ENCODE data around the gene KLC3.
"Not testable (repeated sequence)": the region's sequence is repeated elsewhere in the genome, so short reads cannot be mapped to it uniquely, and the experiment has no call there.

The KLC3 gene

DNA sequence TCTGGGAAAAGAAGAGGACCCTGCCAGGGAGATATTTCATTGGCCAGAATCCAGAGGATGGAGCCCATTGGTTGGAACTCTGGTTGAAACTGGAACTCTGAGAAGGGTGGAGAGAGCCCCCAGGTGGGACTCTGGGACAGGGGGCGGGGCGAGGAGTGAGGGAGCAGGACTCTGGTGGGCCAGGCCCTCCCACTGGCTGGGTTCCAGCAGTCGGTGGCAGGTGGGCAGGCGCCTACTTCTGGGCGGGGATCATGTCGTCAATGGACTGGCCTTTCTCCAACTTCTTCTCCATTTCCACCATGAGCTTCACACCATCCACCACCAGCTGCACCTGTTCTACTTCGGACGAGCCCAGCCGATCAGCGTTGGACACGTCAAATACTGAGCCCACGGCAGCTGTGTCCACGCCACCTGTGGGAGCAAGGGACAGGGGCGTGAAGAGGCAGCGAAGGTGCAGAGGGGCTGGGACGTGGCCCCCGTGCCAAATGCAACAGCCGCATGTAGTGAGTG, 34.0 kb upstream of the KLC3 start:
- Histone ChIP-seq H4K20me1 (ENCODE audit: insufficient read depth, low read length) (no peaks in the 10 kb centered on the region), H3K4me2 (ENCODE audit: low read length) (no peak overlapping the region), H3K36me3 (ENCODE audit: insufficient read depth, low read length) (no peaks in the 10 kb centered on the region), H3K9ac (ENCODE audit: low read length) (no peak overlapping the region), H3F3A (ENCODE audit: insufficient read depth, low read length) (no peaks in the 10 kb centered on the region), H3K9me3 (ENCODE audit: low read length) (no peaks in the 10 kb centered on the region), H3K4me1 (ENCODE audit: insufficient read depth, low read length, severe bottlenecking) (no peaks in the 10 kb centered on the region), H3K27me3 (ENCODE audit: insufficient read depth, low read length) (no peaks in the 10 kb centered on the region), H3K4me3 (ENCODE audit: low read depth, low read length, poor library complexity, severe bottlenecking) (no peak overlapping the region), H2AFZ (ENCODE audit: low read length) (no peak overlapping the region), H3K79me2 (ENCODE audit: insufficient read depth, low read length) (no peaks in the 10 kb centered on the region), H3K9me2 (ENCODE audit: low read depth, low read length) (no peaks in the 10 kb centered on the region), H3K27ac (ENCODE audit: low read depth, low read length, poor library complexity, severe bottlenecking) (no peak overlapping the region)
- TF ChIP-seq EZH2 (IDR thresholded peaks at IDR 0.05; ENCODE audit: borderline replicate concordance, low read length), result no peak
- TF ChIP-seq, protein P1, sequence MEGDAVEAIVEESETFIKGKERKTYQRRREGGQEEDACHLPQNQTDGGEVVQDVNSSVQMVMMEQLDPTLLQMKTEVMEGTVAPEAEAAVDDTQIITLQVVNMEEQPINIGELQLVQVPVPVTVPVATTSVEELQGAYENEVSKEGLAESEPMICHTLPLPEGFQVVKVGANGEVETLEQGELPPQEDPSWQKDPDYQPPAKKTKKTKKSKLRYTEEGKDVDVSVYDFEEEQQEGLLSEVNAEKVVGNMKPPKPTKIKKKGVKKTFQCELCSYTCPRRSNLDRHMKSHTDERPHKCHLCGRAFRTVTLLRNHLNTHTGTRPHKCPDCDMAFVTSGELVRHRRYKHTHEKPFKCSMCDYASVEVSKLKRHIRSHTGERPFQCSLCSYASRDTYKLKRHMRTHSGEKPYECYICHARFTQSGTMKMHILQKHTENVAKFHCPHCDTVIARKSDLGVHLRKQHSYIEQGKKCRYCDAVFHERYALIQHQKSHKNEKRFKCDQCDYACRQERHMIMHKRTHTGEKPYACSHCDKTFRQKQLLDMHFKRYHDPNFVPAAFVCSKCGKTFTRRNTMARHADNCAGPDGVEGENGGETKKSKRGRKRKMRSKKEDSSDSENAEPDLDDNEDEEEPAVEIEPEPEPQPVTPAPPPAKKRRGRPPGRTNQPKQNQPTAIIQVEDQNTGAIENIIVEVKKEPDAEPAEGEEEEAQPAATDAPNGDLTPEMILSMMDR (IDR thresholded peaks at IDR 0.05; ENCODE audit: low read length), result no peak

DNA sequence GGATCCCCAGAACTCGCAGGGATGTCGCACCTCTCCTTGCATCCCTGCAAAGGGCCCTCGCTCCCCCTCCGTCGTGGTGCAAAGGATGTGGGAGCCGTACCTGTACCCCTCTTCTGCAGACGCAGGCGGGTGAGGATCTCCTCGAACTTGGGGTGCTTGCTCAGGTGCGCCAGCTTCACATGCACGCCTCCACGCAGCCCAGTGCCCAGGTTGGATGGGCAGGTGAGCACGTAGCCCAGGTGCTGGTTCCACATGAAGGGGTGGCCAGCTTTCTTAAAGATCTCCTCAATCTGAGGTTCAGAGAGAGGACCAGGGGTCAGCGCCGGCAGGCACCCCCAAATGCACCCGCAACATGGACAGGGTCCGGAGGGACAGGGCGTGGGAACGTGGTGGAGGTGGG, 33.2 kb upstream of the KLC3 start:
- no peak for TF ChIP-seq EZH2 (IDR thresholded peaks at IDR 0.05; ENCODE audit: borderline replicate concordance, low read length)
- TF ChIP-seq, protein P1 (IDR thresholded peaks at IDR 0.05; ENCODE audit: low read length), result no peak
- Histone ChIP-seq H3K36me3 (ENCODE audit: insufficient read depth, low read length) (no peaks in the 10 kb centered on the region), H3K27me3 (ENCODE audit: insufficient read depth, low read length) (no peaks in the 10 kb centered on the region), H3K79me2 (ENCODE audit: insufficient read depth, low read length) (no peaks in the 10 kb centered on the region), H3K4me3 (ENCODE audit: low read depth, low read length, poor library complexity, severe bottlenecking) (no peak overlapping the region), H3F3A (ENCODE audit: insufficient read depth, low read length) (no peaks in the 10 kb centered on the region), H3K9ac (ENCODE audit: low read length) (no peak overlapping the region), H3K27ac (ENCODE audit: low read depth, low read length, poor library complexity, severe bottlenecking) (no peak overlapping the region), H3K9me2 (ENCODE audit: low read depth, low read length) (no peaks in the 10 kb centered on the region), H2AFZ (ENCODE audit: low read length) (no peak overlapping the region), H3K4me2 (ENCODE audit: low read length) (no peak overlapping the region), H3K9me3 (ENCODE audit: low read length) (no peaks in the 10 kb centered on the region), H3K4me1 (ENCODE audit: insufficient read depth, low read length, severe bottlenecking) (no peaks in the 10 kb centered on the region), H4K20me1 (ENCODE audit: insufficient read depth, low read length) (no peaks in the 10 kb centered on the region)

DNA sequence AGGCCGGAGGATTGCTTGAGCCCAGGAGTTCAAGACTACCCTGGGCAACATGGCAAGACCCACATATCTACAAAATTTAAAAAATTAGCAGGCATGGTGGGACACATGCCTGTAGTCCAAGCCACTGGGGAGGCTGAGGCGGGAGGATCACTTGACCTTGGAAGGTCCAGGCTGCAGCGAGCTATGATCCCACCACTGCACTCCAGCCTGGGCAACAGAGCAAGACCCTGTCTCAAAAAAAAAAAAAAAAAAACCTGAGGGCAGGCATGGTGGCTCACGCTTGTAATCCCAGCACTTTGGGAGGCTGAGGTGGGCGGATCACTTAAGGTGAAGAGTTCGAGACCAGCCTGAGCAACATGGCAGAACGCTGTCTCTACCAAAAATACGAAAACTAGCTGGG, 31.2 kb upstream of the KLC3 start:
- not testable (repeated sequence) for H3K27ac ChIP-seq (ENCODE audit: low read depth, low read length, poor library complexity, severe bottlenecking)

DNA sequence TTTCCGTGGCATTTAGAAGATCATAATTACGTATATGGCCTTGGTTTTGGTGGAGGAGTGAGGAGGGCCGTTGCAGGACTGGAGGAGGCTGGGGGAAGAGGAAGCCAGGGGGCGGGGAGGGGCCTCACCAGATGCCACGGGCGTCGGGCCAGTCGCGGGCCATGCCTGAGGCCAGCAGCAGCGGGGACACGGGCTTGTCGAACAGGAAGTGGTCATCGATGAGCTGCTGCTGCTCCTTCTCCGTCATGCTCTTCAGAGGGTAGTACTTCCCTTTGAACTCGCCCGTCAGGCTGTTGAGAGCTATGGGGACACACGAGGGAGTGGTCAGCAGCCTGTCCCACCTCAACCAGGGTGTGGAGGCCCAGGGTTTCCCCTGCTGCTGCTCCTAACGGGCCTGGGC, 28.9 kb upstream of the KLC3 start:
- H3K9ac ChIP-seq (ENCODE audit: low read length), result no peak overlapping the region
- H3K9me3 ChIP-seq (ENCODE audit: low read length), result no peaks in the 10 kb centered on the region
- no peak overlapping the region for H2AFZ ChIP-seq (ENCODE audit: low read length)
- no peaks in the 10 kb centered on the region for H4K20me1 ChIP-seq (ENCODE audit: insufficient read depth, low read length)
- H3K27me3 ChIP-seq (ENCODE audit: insufficient read depth, low read length), result peaks cover 2% of the 10 kb centered on the region; the same call in 1 of the 2 replicates
- H3F3A ChIP-seq (ENCODE audit: insufficient read depth, low read length), result no peaks in the 10 kb centered on the region
- H3K27ac ChIP-seq (ENCODE audit: low read depth, low read length, poor library complexity, severe bottlenecking), result no peak overlapping the region
- TF ChIP-seq EZH2 (IDR thresholded peaks at IDR 0.05; ENCODE audit: borderline replicate concordance, low read length), result no peak
- TF ChIP-seq, protein P1 (IDR thresholded peaks at IDR 0.05; ENCODE audit: low read length), result no peak
- H3K9me2 ChIP-seq (ENCODE audit: low read depth, low read length), result no peaks in the 10 kb centered on the region
- no peaks in the 10 kb centered on the region for H3K36me3 ChIP-seq (ENCODE audit: insufficient read depth, low read length)
- H3K79me2 ChIP-seq (ENCODE audit: insufficient read depth, low read length), result no peaks in the 10 kb centered on the region
- H3K4me1 ChIP-seq (ENCODE audit: insufficient read depth, low read length, severe bottlenecking), result peaks cover 9% of the 10 kb centered on the region
- no peak overlapping the region for H3K4me3 ChIP-seq (ENCODE audit: low read depth, low read length, poor library complexity, severe bottlenecking)
- H3K4me2 ChIP-seq (ENCODE audit: low read length), result no peak overlapping the region

More for the DNA sequence above, 31.2 kb upstream of the KLC3 start:
- not testable (repeated sequence) for H3K27me3 ChIP-seq (ENCODE audit: insufficient read depth, low read length); H3K4me2 ChIP-seq (ENCODE audit: low read length); H3K9me2 ChIP-seq (ENCODE audit: low read depth, low read length); H4K20me1 ChIP-seq (ENCODE audit: insufficient read depth, low read length); H3K79me2 ChIP-seq (ENCODE audit: insufficient read depth, low read length); H2AFZ ChIP-seq (ENCODE audit: low read length); H3K36me3 ChIP-seq (ENCODE audit: insufficient read depth, low read length); H3K9ac ChIP-seq (ENCODE audit: low read length); H3K4me1 ChIP-seq (ENCODE audit: insufficient read depth, low read length, severe bottlenecking); H3F3A ChIP-seq (ENCODE audit: insufficient read depth, low read length); H3K9me3 ChIP-seq (ENCODE audit: low read length); H3K4me3 ChIP-seq (ENCODE audit: low read depth, low read length, poor library complexity, severe bottlenecking)

DNA sequence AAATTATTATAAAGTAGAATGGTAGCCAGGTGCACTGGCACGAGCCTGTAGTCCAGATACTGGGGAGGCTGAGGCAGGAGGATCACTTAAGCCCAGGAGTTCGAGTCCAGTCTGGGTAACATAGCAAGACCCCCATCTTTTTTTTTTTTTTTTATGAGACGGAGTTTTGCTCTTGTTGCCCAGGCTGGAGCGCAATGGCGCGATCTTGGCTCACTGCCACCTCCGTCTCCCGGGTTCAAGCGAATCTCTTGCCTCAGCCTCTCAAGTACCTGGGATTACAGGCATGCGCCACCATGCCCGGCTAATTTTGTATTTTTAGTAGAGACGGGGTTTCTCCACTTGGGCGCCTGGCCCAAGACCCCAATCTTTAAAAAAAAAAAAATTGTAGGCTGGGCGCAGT, 28.3 kb upstream of the KLC3 start:
- H3K36me3 ChIP-seq (ENCODE audit: insufficient read depth, low read length); H3K4me1 ChIP-seq (ENCODE audit: insufficient read depth, low read length, severe bottlenecking); H3K27ac ChIP-seq (ENCODE audit: low read depth, low read length, poor library complexity, severe bottlenecking); H3F3A ChIP-seq (ENCODE audit: insufficient read depth, low read length); H3K27me3 ChIP-seq (ENCODE audit: insufficient read depth, low read length); H3K4me3 ChIP-seq (ENCODE audit: low read depth, low read length, poor library complexity, severe bottlenecking); H2AFZ ChIP-seq (ENCODE audit: low read length); H3K9ac ChIP-seq (ENCODE audit: low read length); H3K4me2 ChIP-seq (ENCODE audit: low read length); H3K79me2 ChIP-seq (ENCODE audit: insufficient read depth, low read length); H4K20me1 ChIP-seq (ENCODE audit: insufficient read depth, low read length); H3K9me2 ChIP-seq (ENCODE audit: low read depth, low read length); H3K9me3 ChIP-seq (ENCODE audit: low read length): not testable (repeated sequence)

Data from OCI-LY1 (cell line).